Adrenal gland (tissue), 12 donors: ENCODE data around the gene CACNG6. TPM values are rescaled to one million over a fixed set of nuclear protein-coding genes. Genes with fewer than 3 reads are reported as not detected.

ENCODE experiments used
- DNase-seq, 7 donors: peaks; one replicate each; pipeline ENCODE4 v3.0.0-alpha.2; 2019 to 2020
- H3K27ac ChIP-seq, 5 donors: fragments of 200-600 bp; sonication (generic) in 4 of 5; 1 replicate in 3 of 5; 2 replicates in 2 of 5; pipeline versions ENCODE4 v1.5.1 to v1.8.0; 2016 to 2020; ENCODE audit warnings: mild to moderate bottlenecking in 1 of 5
- H3K27me3 ChIP-seq: fragments of 200-600 bp; 2 replicates; pipeline ENCODE4 v1.8.0; 2021
- H3K36me3 ChIP-seq, 2 donors: fragments of 200-600 bp; replicated peaks in 1 of 2; 1 replicate in 1 of 2; 2 replicates in 1 of 2; pipeline versions ENCODE4 v1.5.1 to v1.8.0; 2018 to 2022
- H3K4me1 ChIP-seq, 2 donors: fragments of 200-600 bp; replicated peaks in 1 of 2; 1 replicate in 1 of 2; 2 replicates in 1 of 2; pipeline versions ENCODE4 v1.5.1 to v1.8.0; 2018 to 2021
- H3K4me3 ChIP-seq, 4 donors: fragments of 200-600 bp; sonication (generic) in 3 of 4; one replicate each; pipeline ENCODE4 v1.5.1; 2016 to 2018
- H3K9me3 ChIP-seq, 3 donors: fragments of 200-600 bp; sonication (generic) in 1 of 3; replicated peaks in 1 of 3; 1 replicate in 2 of 3; 2 replicates in 1 of 3; pipeline versions ENCODE4 v1.5.1 to v1.8.0; 2016 to 2021
- CTCF ChIP-seq, 6 experiments: fragments of 450-650 bp in 4 of 6; fragments of 200-600 bp in 2 of 6; sonication (generic) in 1 of 6; IDR thresholded peaks; 1 replicate in 5 of 6; 2 replicates in 1 of 6; pipeline versions ENCODE4 v1.5.1 to v1.8.0; 2016 to 2021; ENCODE audit warnings: antibody characterized with exemption in 6 of 6, mild to moderate bottlenecking in 2 of 6, moderate library complexity in 1 of 6
- POLR2A ChIP-seq, 2 donors: fragments of 450-650 bp; IDR thresholded peaks; one replicate each; pipeline ENCODE4 v1.6.1; 2017; ENCODE audit warnings: antibody characterized with exemption in 2 of 2, mild to moderate bottlenecking in 2 of 2, moderate library complexity in 1 of 2
- WGBS, 4 donors: extraction: QIAGEN DNeasy Blood & Tissue Kit in 2 of 4; methylation state at CpG; one replicate each; pipeline versions ENCODE4 v1.1.5 to v1.1.7; 2013 to 2017; 5-methylcytosine and 5-hydroxymethylcytosine counted together
- intact Hi-C, 2 donors: fragments of 100-400 bp; cut with DNase I; formaldehyde crosslinking; loops; one replicate each; pipeline versions ENCODE4 v1.14.1 to v1.15.0; 2022 to 2023
- polyA plus RNA-seq, 3 donors: library from polyadenylated mRNA; stranded (reverse); fragments of 200-250 nt in 2 of 3; fragments of 350-450 nt in 1 of 3; fragmentation: Illumina TruSeq in 1 of 3; extraction: RNeasy Lipid Tissue Mini Kit (QIAGEN cat#74804) in 1 of 3; gene quantifications; one replicate each; pipeline ENCODE4 v1.2.3, GENCODE V29; 2013 to 2014
- total RNA-seq, 9 donors: library from RNA; depleted of rRNA in 4 of 9; stranded (reverse); fragments of >200 nt in 4 of 9; fragments of 120-200 nt in 1 of 9; fragmentation: NEBNext Ultra II Directional in 1 of 9; extraction: Animal tissue kit (Norgen Biotek cat#: 25700) in 1 of 9; gene quantifications; one replicate each; pipeline versions ENCODE4 v1.1.0 to v1.2.4, GENCODE V29; 2013 to 2023
- donor health status: healthy with polysubstance abuse.
- donor health status: Bipolar disorder and iron deficiency.
- donor health status: DM: yes; HTN: yes; CAD: no.
- donor health status: DM: no; HTN: no; CAD: no.
- donor health status: DM: no; HTN: no; CAD: no.
- donor health status: DM: yes; HTN: yes; CAD: no.

Gene CACNG6
- total and polyA plus RNA-seq, 12 donors: not detected

- TF ChIP-seq POLR2A (IDR thresholded peaks at IDR 0.05): no peak
- no peak for TF ChIP-seq CTCF (IDR thresholded peaks at IDR 0.05)
- no peak for DNase-seq
- Histone ChIP-seq H3K27me3 (peaks cover 46% of the 10 kb centered on the region), H3K9me3 (no peaks in the 10 kb centered on the region), H3K27ac (no peak overlapping the region), H3K4me3 (no peak overlapping the region), H3K4me1 (no peaks in the 10 kb centered on the region), H3K36me3 (no peaks in the 10 kb centered on the region)
- intact Hi-C loops: no loop called here
- 80 to 90% (median 84%) methylated on average over 24 of the region's 24 CpGs for WGBS, 4 donors
Measured at GRCh38 chr19:53983457-53984289, 7.8 kb upstream of the CACNG6 start.

- H3K27me3 ChIP-seq: peaks cover 28% of the 10 kb centered on the region
- intact Hi-C loops: no loop called here
- no peaks in the 10 kb centered on the region for H3K9me3 ChIP-seq
Measured at GRCh38 chr19:53985863-53986262, 5.6 kb upstream of the CACNG6 start.

GRCh38 chr19:53988981-53989380 lies 2.5 kb upstream of the CACNG6 start:
- Histone ChIP-seq H3K27ac (no peak overlapping the region), H3K4me3 (no peak overlapping the region), H3K27me3 (peaks cover 18% of the 10 kb centered on the region), H3K9me3 (no peaks in the 10 kb centered on the region), H3K4me1 (peaks cover 0 to 4% of the 10 kb centered on the region in 2 donors), H3K36me3 (no peaks in the 10 kb centered on the region)
- WGBS, 4 donors: 82 to 87% (median 84%) methylated on average over 6 of the region's 6 CpGs
- TF ChIP-seq CTCF (IDR thresholded peaks at IDR 0.05) (no peak), POLR2A (IDR thresholded peaks at IDR 0.05) (no peak)
- DNase-seq: no peak
- intact Hi-C loops: no loop called here

More at GRCh38 chr19:53985863-53986262, 5.6 kb upstream of the CACNG6 start:
- no peak for DNase-seq
- no peak for TF ChIP-seq CTCF (IDR thresholded peaks at IDR 0.05)
- TF ChIP-seq POLR2A (IDR thresholded peaks at IDR 0.05): no peak
- Histone ChIP-seq H3K4me1 (no peaks in the 10 kb centered on the region), H3K4me3 (no peak overlapping the region), H3K27ac (no peak overlapping the region), H3K36me3 (no peaks in the 10 kb centered on the region)
- WGBS, 4 donors: 74 to 82% (median 79%) methylated on average over 6 of the region's 6 CpGs

GRCh38 chr19:53989600-53990533 lies 1.6 kb upstream of the CACNG6 start:
- Histone ChIP-seq H3K36me3 (no peaks in the 10 kb centered on the region), H3K4me3 (no peak overlapping the region), H3K27me3 (peaks cover 18% of the 10 kb centered on the region), H3K4me1 (peaks cover 0 to 4% of the 10 kb centered on the region in 2 donors), H3K9me3 (no peaks in the 10 kb centered on the region), H3K27ac (no peak overlapping the region)
- TF ChIP-seq POLR2A (IDR thresholded peaks at IDR 0.05) (no peak), CTCF (IDR thresholded peaks at IDR 0.05) (no peak)
- intact Hi-C loops: no loop called here
- 71 to 75% (median 73%) methylated on average over 10 to 22 of the region's 22 CpGs for WGBS, 4 donors
- DNase-seq: no peak
